Gastroesophageal sphincter (tissue), 3 donors: Measurements from ENCODE around the gene PPP2R1A.

Experiments
- CTCF ChIP-seq, 4 experiments: fragments of 200-600 bp in 2 of 4; fragments of 450-650 bp in 2 of 4; sonication (generic) in 1 of 4; IDR thresholded peaks; one replicate each; pipeline ENCODE4 v1.5.1; 2017 to 2019; ENCODE audit warnings: antibody characterized with exemption in 4 of 4, mild to moderate bottlenecking in 2 of 4, moderate library complexity in 2 of 4
- POLR2A ChIP-seq, 2 donors: fragments of 450-650 bp; IDR thresholded peaks; one replicate each; pipeline ENCODE4 v1.6.1; 2017; ENCODE audit warnings: antibody characterized with exemption in 2 of 2, mild to moderate bottlenecking in 2 of 2, moderate library complexity in 1 of 2

- TF ChIP-seq CTCF (IDR thresholded peaks at IDR 0.05): no peak
- TF ChIP-seq POLR2A (IDR thresholded peaks at IDR 0.05): no peak
Observed at GRCh38 chr19:52221031-52221430, 31.2 kb downstream of the PPP2R1A start.
